WTC11 (cell line): ENCODE data around the gene GALNT3. TPM values are rescaled to one million over a fixed set of nuclear protein-coding genes. Genes with fewer than 3 reads are reported as not detected.

ENCODE experiments used
- ATAC-seq: fragments of 200-7000 bp; cut with Tn5 transposase; 2 replicates; pipeline ENCODE4 v1.10.0; 2021; ENCODE audit warnings: mild to moderate bottlenecking, moderate library complexity
- CTCF ChIA-PET: fragments of 300-600 bp; sonication (Branson Sonifier 250); formaldehyde crosslinking; loops from one replicate; lab custom pipeline; 2021; ENCODE audit warnings: antibody characterized with exemption; lab: Charles Lee
- POLR2A ChIA-PET: fragments of 350-600 bp; sonication (Branson Sonifier 250); formaldehyde crosslinking; loops from one replicate; lab custom pipeline; 2021; ENCODE audit warnings: antibody characterized with exemption; lab: Charles Lee
- DNase-seq: peaks from one replicate; pipeline ENCODE4 v3.0.0; 2021; ENCODE audit warnings: low spot score
- H3K27ac Mint-ChIP-seq: 2 replicates; pipeline ENCODE4 v1.8.0; 2021; ENCODE audit warnings: mixed read lengths
- H3K27me3 Mint-ChIP-seq: 2 replicates; pipeline ENCODE4 v1.8.0; 2021; ENCODE audit warnings: low read depth, mild to moderate bottlenecking, moderate library complexity, mixed read lengths
- H3K36me3 Mint-ChIP-seq: 2 replicates; pipeline ENCODE4 v1.8.0; 2021; ENCODE audit warnings: mixed read lengths
- H3K4me1 Mint-ChIP-seq: 2 replicates; pipeline ENCODE4 v1.8.0; 2022; ENCODE audit warnings: mixed read lengths
- H3K4me3 Mint-ChIP-seq: 2 replicates; pipeline ENCODE4 v1.8.0; 2021; ENCODE audit warnings: mild to moderate bottlenecking, moderate library complexity, mixed read lengths
- H3K9me3 Mint-ChIP-seq: 2 replicates; pipeline ENCODE4 v1.8.0; 2021; ENCODE audit warnings: mixed read lengths
- ESRRA ChIP-seq: sonication (generic); formaldehyde crosslinking; IDR thresholded peaks from 2 replicates; pipeline ENCODE4 v1.8.1; 2022; ENCODE audit warnings: mild to moderate bottlenecking, missing genetic modification reagents, borderline replicate concordance
- GTF2I ChIP-seq: fragments of 250-450 bp; sonication (Bioruptor Pico); conservative IDR thresholded peaks from 2 replicates; pipeline ENCODE4 v1.4.0; 2021; ENCODE audit warnings: mild to moderate bottlenecking
- IRF2 ChIP-seq: sonication (generic); formaldehyde crosslinking; IDR thresholded peaks from 2 replicates; pipeline ENCODE4 v1.8.0; 2022; ENCODE audit warnings: low read depth, missing genetic modification reagents, borderline replicate concordance
- JAZF1 ChIP-seq: fragments of 250-450 bp; sonication (Bioruptor Pico); IDR thresholded peaks from 2 replicates; pipeline ENCODE4 v1.9.0; 2021; ENCODE audit warnings: moderate library complexity, mild to moderate bottlenecking, inconsistent platforms
- KAT7 ChIP-seq: sonication (generic); formaldehyde crosslinking; IDR thresholded peaks from 2 replicates; pipeline ENCODE4 v1.8.1; 2023; ENCODE audit warnings: missing genetic modification reagents, mild to moderate bottlenecking, borderline replicate concordance
- NR1H2 ChIP-seq: sonication (generic); formaldehyde crosslinking; IDR thresholded peaks from 2 replicates; pipeline ENCODE4 v1.9.0; 2021; ENCODE audit warnings: mild to moderate bottlenecking, moderate library complexity, missing genetic modification reagents
- NR2C2 ChIP-seq: sonication (generic); formaldehyde crosslinking; IDR thresholded peaks from 2 replicates; pipeline ENCODE4 v1.8.0; 2022; ENCODE audit warnings: mild to moderate bottlenecking, missing genetic modification reagents
- TEAD1 ChIP-seq: sonication (generic); formaldehyde crosslinking; IDR thresholded peaks from 2 replicates; pipeline ENCODE4 v1.8.0; 2022; ENCODE audit warnings: mild to moderate bottlenecking, missing genetic modification reagents
- TEAD4 ChIP-seq: sonication (generic); formaldehyde crosslinking; IDR thresholded peaks from 2 replicates; pipeline ENCODE4 v1.8.0; 2022; ENCODE audit warnings: mild to moderate bottlenecking, missing genetic modification reagents
- TP53 ChIP-seq: sonication (generic); formaldehyde crosslinking; IDR thresholded peaks from 2 replicates; pipeline ENCODE4 v1.8.1; 2023; ENCODE audit warnings: mild to moderate bottlenecking, missing genetic modification reagents
- ZNF121 ChIP-seq: sonication (generic); formaldehyde crosslinking; IDR thresholded peaks from 2 replicates; pipeline ENCODE4 v1.8.0; 2023; ENCODE audit warnings: missing genetic modification reagents
- ZNF219 ChIP-seq: sonication (generic); formaldehyde crosslinking; IDR thresholded peaks from 2 replicates; pipeline ENCODE4 v1.8.0; 2023; ENCODE audit warnings: missing genetic modification reagents, mild to moderate bottlenecking, borderline replicate concordance
- ZNF317 ChIP-seq: sonication (generic); formaldehyde crosslinking; IDR thresholded peaks from 2 replicates; pipeline ENCODE4 v1.8.1; 2023; ENCODE audit warnings: low read depth, mild to moderate bottlenecking, moderate library complexity, missing genetic modification reagents, borderline replicate concordance
- total RNA-seq: library from RNA; stranded (reverse); gene quantifications from 3 replicates; pipeline ENCODE4 v1.2.3, GENCODE V29; 2021
- TF ChIP-seq, protein P1 (sequence below): sonication (generic); formaldehyde crosslinking; IDR thresholded peaks from 2 replicates; pipeline ENCODE4 v1.8.0; 2022; ENCODE audit warnings: missing genetic modification reagents
- TF ChIP-seq, protein P2 (sequence below): fragments of 200-600 bp; IDR thresholded peaks from 2 replicates; pipeline ENCODE4 v1.8.0; 2022; ENCODE audit warnings: antibody characterized with exemption
- TF ChIP-seq, protein P3 (sequence below): fragments of 250-450 bp; sonication (Bioruptor Pico); IDR thresholded peaks from 2 replicates; pipeline ENCODE4 v2.1.2; 2022; ENCODE audit warnings: mild to moderate bottlenecking, moderate library complexity
- TF ChIP-seq, protein P4 (sequence below): sonication (generic); formaldehyde crosslinking; IDR thresholded peaks from 2 replicates; pipeline ENCODE4 v1.8.1; 2023; ENCODE audit warnings: mild to moderate bottlenecking, missing genetic modification reagents
- TF ChIP-seq, protein P5 (sequence below): sonication (generic); formaldehyde crosslinking; IDR thresholded peaks from 2 replicates; pipeline ENCODE4 v1.8.1; 2023; ENCODE audit warnings: mild to moderate bottlenecking, missing genetic modification reagents, moderate library complexity
- TF ChIP-seq, protein P6 (sequence below): fragments of 250-450 bp; sonication (Bioruptor Pico); IDR thresholded peaks from 2 replicates; pipeline ENCODE4 v1.9.0; 2021; ENCODE audit warnings: mild to moderate bottlenecking

Gene GALNT3
- total RNA-seq, 1 experiment from 2014 or later = 19.4 TPM

DNA sequence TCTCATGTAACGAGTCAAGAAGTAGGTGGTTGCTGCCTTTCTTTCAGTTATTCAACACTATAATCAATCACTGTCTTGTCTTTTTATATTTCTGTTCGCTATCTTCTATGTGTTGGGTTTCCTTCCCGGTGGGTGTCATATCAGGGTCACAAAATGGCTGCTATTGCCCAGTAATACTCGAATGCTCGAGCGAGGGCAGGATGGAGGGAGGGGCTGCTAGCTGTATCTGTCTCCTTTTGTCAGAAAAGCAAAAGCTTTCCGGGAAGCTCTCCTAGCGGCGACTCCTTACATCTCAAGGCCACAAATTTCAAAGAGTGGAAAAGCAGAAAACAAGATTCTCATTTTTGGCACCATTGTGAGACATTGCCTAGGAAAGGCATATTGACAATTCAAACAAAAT is 16.4 kb upstream of the GALNT3 start:
- no peak overlapping the region for H3K27ac Mint-ChIP-seq
- POLR2A ChIA-PET = no interaction called here
- H3K36me3 Mint-ChIP-seq = no peaks in the 10 kb centered on the region
- CTCF ChIA-PET = no interaction called here
- ATAC-seq = peak; percentile 58; the same call in 1 of the 2 replicates
- DNase-seq = no peak
- no peaks in the 10 kb centered on the region for H3K9me3 Mint-ChIP-seq
- H3K4me3 Mint-ChIP-seq = no peak overlapping the region
- TF ChIP-seq IRF2 (CRISPR knock-in tag) (no peak), ZNF121 (no peak), ZNF219 (CRISPR knock-in tag) (no peak), TEAD4 (CRISPR knock-in tag) (no peak), TEAD1 (CRISPR knock-in tag) (no peak), ESRRA (CRISPR knock-in tag) (no peak), KAT7 (CRISPR knock-in tag) (no peak)
- TF ChIP-seq, protein P1, sequence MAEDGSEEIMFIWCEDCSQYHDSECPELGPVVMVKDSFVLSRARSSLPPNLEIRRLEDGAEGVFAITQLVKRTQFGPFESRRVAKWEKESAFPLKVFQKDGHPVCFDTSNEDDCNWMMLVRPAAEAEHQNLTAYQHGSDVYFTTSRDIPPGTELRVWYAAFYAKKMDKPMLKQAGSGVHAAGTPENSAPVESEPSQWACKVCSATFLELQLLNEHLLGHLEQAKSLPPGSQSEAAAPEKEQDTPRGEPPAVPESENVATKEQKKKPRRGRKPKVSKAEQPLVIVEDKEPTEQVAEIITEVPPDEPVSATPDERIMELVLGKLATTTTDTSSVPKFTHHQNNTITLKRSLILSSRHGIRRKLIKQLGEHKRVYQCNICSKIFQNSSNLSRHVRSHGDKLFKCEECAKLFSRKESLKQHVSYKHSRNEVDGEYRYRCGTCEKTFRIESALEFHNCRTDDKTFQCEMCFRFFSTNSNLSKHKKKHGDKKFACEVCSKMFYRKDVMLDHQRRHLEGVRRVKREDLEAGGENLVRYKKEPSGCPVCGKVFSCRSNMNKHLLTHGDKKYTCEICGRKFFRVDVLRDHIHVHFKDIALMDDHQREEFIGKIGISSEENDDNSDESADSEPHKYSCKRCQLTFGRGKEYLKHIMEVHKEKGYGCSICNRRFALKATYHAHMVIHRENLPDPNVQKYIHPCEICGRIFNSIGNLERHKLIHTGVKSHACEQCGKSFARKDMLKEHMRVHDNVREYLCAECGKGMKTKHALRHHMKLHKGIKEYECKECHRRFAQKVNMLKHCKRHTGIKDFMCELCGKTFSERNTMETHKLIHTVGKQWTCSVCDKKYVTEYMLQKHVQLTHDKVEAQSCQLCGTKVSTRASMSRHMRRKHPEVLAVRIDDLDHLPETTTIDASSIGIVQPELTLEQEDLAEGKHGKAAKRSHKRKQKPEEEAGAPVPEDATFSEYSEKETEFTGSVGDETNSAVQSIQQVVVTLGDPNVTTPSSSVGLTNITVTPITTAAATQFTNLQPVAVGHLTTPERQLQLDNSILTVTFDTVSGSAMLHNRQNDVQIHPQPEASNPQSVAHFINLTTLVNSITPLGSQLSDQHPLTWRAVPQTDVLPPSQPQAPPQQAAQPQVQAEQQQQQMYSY (CRISPR knock-in tag) = no peak
- TF ChIP-seq, protein P2, sequence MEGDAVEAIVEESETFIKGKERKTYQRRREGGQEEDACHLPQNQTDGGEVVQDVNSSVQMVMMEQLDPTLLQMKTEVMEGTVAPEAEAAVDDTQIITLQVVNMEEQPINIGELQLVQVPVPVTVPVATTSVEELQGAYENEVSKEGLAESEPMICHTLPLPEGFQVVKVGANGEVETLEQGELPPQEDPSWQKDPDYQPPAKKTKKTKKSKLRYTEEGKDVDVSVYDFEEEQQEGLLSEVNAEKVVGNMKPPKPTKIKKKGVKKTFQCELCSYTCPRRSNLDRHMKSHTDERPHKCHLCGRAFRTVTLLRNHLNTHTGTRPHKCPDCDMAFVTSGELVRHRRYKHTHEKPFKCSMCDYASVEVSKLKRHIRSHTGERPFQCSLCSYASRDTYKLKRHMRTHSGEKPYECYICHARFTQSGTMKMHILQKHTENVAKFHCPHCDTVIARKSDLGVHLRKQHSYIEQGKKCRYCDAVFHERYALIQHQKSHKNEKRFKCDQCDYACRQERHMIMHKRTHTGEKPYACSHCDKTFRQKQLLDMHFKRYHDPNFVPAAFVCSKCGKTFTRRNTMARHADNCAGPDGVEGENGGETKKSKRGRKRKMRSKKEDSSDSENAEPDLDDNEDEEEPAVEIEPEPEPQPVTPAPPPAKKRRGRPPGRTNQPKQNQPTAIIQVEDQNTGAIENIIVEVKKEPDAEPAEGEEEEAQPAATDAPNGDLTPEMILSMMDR = no peak
- TF ChIP-seq, protein P3, sequence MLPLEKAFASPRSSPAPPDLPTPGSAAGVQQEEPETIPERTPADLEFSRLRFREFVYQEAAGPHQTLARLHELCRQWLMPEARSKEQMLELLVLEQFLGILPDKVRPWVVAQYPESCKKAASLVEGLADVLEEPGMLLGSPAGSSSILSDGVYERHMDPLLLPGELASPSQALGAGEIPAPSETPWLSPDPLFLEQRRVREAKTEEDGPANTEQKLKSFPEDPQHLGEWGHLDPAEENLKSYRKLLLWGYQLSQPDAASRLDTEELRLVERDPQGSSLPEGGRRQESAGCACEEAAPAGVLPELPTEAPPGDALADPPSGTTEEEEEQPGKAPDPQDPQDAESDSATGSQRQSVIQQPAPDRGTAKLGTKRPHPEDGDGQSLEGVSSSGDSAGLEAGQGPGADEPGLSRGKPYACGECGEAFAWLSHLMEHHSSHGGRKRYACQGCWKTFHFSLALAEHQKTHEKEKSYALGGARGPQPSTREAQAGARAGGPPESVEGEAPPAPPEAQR (CRISPR knock-in tag) = no peak
- 0 out of 2 replicates have a peak, but pooled peaks cover 8% of the 10 kb centered on the region for H3K4me1 Mint-ChIP-seq
- no peaks in the 10 kb centered on the region for H3K27me3 Mint-ChIP-seq

DNA sequence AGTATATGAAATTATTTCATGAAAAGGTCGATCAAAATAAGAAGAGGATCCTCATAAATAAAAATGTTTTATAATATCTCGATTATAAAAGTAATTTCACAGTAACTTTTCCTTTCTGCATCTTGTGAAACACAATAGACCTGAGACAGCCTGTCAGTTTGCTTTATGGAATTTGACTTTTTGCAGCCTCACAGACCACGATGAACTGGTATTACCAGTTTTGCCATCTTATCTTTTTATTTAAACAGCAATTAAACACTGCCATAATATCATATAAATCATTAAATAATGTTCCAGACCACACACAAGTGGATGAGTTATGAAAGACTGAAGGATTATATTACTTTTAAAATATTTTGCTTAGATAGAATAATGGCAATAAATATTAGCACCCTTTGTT is 10.7 kb upstream of the GALNT3 start:
- ATAC-seq (no peak), DNase-seq (no peak)
- CTCF ChIA-PET = no interaction called here
- POLR2A ChIA-PET = no interaction called here
- Mint-ChIP-seq H3K4me3 (no peak overlapping the region), H3K4me1 (no peaks in the 10 kb centered on the region), H3K9me3 (peaks cover 11% of the 10 kb centered on the region), H3K27ac (no peak overlapping the region), H3K27me3 (no peaks in the 10 kb centered on the region), H3K36me3 (peaks cover 10% of the 10 kb centered on the region)
- TF ChIP-seq JAZF1 (CRISPR knock-in tag) (no peak), KAT7 (CRISPR knock-in tag) (no peak), NR2C2 (CRISPR knock-in tag) (no peak), ZNF317 (CRISPR knock-in tag) (no peak), NR1H2 (CRISPR knock-in tag) (no peak), TP53 (CRISPR knock-in tag) (no peak), GTF2I (CRISPR knock-in tag) (no peak)
- TF ChIP-seq, protein P2 = no peak
- TF ChIP-seq, protein P3 (CRISPR knock-in tag) = no peak
- TF ChIP-seq, protein P4, sequence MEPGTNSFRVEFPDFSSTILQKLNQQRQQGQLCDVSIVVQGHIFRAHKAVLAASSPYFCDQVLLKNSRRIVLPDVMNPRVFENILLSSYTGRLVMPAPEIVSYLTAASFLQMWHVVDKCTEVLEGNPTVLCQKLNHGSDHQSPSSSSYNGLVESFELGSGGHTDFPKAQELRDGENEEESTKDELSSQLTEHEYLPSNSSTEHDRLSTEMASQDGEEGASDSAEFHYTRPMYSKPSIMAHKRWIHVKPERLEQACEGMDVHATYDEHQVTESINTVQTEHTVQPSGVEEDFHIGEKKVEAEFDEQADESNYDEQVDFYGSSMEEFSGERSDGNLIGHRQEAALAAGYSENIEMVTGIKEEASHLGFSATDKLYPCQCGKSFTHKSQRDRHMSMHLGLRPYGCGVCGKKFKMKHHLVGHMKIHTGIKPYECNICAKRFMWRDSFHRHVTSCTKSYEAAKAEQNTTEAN (CRISPR knock-in tag) = no peak
- TF ChIP-seq, protein P5, sequence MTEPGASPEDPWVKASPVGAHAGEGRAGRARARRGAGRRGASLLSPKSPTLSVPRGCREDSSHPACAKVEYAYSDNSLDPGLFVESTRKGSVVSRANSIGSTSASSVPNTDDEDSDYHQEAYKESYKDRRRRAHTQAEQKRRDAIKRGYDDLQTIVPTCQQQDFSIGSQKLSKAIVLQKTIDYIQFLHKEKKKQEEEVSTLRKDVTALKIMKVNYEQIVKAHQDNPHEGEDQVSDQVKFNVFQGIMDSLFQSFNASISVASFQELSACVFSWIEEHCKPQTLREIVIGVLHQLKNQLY (CRISPR knock-in tag) = no peak
- TF ChIP-seq, protein P6, sequence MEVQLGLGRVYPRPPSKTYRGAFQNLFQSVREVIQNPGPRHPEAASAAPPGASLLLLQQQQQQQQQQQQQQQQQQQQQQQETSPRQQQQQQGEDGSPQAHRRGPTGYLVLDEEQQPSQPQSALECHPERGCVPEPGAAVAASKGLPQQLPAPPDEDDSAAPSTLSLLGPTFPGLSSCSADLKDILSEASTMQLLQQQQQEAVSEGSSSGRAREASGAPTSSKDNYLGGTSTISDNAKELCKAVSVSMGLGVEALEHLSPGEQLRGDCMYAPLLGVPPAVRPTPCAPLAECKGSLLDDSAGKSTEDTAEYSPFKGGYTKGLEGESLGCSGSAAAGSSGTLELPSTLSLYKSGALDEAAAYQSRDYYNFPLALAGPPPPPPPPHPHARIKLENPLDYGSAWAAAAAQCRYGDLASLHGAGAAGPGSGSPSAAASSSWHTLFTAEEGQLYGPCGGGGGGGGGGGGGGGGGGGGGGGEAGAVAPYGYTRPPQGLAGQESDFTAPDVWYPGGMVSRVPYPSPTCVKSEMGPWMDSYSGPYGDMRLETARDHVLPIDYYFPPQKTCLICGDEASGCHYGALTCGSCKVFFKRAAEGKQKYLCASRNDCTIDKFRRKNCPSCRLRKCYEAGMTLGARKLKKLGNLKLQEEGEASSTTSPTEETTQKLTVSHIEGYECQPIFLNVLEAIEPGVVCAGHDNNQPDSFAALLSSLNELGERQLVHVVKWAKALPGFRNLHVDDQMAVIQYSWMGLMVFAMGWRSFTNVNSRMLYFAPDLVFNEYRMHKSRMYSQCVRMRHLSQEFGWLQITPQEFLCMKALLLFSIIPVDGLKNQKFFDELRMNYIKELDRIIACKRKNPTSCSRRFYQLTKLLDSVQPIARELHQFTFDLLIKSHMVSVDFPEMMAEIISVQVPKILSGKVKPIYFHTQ (CRISPR knock-in tag) = no peak
